Measurements from ENCODE around the gene PCID2.
A peak's percentile ranks its signal among the peaks of the same experiment; 100 is the strongest.
"Not testable (repeated sequence)": the region's sequence is repeated elsewhere in the genome, so short reads cannot be mapped to it uniquely, and the experiment has no call there.

The PCID2 gene

GRCh38 chr13:113208421-113209335 lies at the start of gene PCID2:
Gene PCID2 (minus strand): TSS chr13:113208669. CDS start chr13:113208634, 35 bp downstream.
- Histone ChIP-seq H3K4me1 (ENCODE audit: insufficient read depth, low read length, severe bottlenecking) (peaks cover 31% of the 10 kb centered on the region), H3K4me3 (ENCODE audit: low read depth, low read length, poor library complexity, severe bottlenecking) (peak within 1 kb of the TSS; percentile 76), H3K79me2 (ENCODE audit: insufficient read depth, low read length) (peaks cover 83% of the 10 kb centered on the region), H3K4me2 (ENCODE audit: low read length) (peak within 1 kb of the TSS; percentile 96), H2AFZ (ENCODE audit: low read length) (no peak within 1 kb of the TSS), H3K27me3 (ENCODE audit: insufficient read depth, low read length) (no peaks in the 10 kb centered on the region), H3K9me3 (ENCODE audit: low read length) (no peaks in the 10 kb centered on the region), H3K27ac (ENCODE audit: low read depth, low read length, poor library complexity, severe bottlenecking) (peak within 1 kb of the TSS; percentile 81), H3K36me3 (ENCODE audit: insufficient read depth, low read length) (peaks cover 51% of the 10 kb centered on the region), H3K9me2 (ENCODE audit: low read depth, low read length) (no peaks in the 10 kb centered on the region), H3F3A (ENCODE audit: insufficient read depth, low read length) (no peaks in the 10 kb centered on the region), H3K9ac (ENCODE audit: low read length) (peak within 1 kb of the TSS; percentile 99), H4K20me1 (ENCODE audit: insufficient read depth, low read length) (0 out of 2 replicates have a peak, but pooled peaks cover 2% of the 10 kb centered on the region)
- no peak for TF ChIP-seq EZH2 (IDR thresholded peaks at IDR 0.05; ENCODE audit: borderline replicate concordance, low read length)
- TF ChIP-seq, protein P1, sequence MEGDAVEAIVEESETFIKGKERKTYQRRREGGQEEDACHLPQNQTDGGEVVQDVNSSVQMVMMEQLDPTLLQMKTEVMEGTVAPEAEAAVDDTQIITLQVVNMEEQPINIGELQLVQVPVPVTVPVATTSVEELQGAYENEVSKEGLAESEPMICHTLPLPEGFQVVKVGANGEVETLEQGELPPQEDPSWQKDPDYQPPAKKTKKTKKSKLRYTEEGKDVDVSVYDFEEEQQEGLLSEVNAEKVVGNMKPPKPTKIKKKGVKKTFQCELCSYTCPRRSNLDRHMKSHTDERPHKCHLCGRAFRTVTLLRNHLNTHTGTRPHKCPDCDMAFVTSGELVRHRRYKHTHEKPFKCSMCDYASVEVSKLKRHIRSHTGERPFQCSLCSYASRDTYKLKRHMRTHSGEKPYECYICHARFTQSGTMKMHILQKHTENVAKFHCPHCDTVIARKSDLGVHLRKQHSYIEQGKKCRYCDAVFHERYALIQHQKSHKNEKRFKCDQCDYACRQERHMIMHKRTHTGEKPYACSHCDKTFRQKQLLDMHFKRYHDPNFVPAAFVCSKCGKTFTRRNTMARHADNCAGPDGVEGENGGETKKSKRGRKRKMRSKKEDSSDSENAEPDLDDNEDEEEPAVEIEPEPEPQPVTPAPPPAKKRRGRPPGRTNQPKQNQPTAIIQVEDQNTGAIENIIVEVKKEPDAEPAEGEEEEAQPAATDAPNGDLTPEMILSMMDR (IDR thresholded peaks at IDR 0.05; ENCODE audit: low read length), result no peak; the same call in 1 of the 2 replicates

DNA sequence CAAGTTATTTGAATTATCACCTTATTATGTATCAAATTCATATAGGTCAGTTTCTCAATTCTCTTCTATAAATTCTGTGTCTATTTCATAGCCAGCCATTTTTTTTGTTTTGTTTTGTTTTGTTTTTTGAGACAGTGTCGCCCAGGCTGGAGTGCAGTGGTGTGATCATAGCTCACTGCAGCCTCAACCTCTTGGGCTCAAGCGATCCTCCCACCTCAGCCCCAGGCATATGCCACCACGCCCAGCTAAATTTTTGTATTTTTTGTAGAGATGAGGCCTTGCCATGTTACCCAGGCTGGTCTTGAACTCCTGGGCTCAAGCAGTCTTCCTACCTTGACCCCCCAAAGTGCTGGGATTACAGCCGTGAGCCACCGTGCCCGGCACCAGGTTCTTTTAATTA lies 49.4 kb upstream of the PCID2 start:
- not testable (repeated sequence) for H3K27ac ChIP-seq (ENCODE audit: low read depth, low read length, poor library complexity, severe bottlenecking); H3K9ac ChIP-seq (ENCODE audit: low read length); H3K9me3 ChIP-seq (ENCODE audit: low read length); H2AFZ ChIP-seq (ENCODE audit: low read length); H3K79me2 ChIP-seq (ENCODE audit: insufficient read depth, low read length); H3K9me2 ChIP-seq (ENCODE audit: low read depth, low read length); H4K20me1 ChIP-seq (ENCODE audit: insufficient read depth, low read length); H3F3A ChIP-seq (ENCODE audit: insufficient read depth, low read length); H3K4me1 ChIP-seq (ENCODE audit: insufficient read depth, low read length, severe bottlenecking); H3K4me2 ChIP-seq (ENCODE audit: low read length); H3K4me3 ChIP-seq (ENCODE audit: low read depth, low read length, poor library complexity, severe bottlenecking); H3K27me3 ChIP-seq (ENCODE audit: insufficient read depth, low read length)
- peaks cover 93% of the 10 kb centered on the region for H3K36me3 ChIP-seq (ENCODE audit: insufficient read depth, low read length)

DNA sequence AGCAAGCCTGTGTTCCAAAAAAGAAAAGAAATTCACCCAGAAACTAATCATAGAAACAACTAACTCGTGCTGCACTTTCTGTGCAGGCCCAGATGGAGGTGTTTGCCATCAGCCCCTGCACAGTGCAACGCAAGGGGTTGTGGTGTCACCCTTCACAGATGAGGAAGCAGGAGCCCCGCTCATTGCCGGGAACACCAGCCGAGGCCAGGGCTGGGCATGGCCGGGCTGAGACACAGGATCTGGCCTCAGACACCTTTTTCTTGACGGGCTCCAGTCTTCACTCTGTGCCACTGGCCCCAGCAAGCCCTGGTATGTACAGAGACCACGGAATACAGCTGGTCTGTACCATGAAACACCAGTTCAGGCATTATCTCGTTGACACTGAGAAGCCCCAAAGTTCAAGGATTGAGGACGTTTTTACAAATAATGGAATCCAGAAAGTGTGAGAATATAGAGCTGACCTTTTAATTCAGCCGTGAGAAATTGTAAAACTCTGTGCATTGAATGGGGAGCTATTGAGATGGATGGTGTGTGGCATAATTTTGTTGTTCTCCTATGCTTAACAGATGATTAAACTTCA lies 44.1 kb upstream of the PCID2 start:
- no peaks in the 10 kb centered on the region for H3K79me2 ChIP-seq (ENCODE audit: insufficient read depth, low read length)
- no peak overlapping the region for H2AFZ ChIP-seq (ENCODE audit: low read length)
- H3K36me3 ChIP-seq (ENCODE audit: insufficient read depth, low read length), result peaks cover 99% of the 10 kb centered on the region
- no peak overlapping the region for H3K4me2 ChIP-seq (ENCODE audit: low read length)
- H3K4me3 ChIP-seq (ENCODE audit: low read depth, low read length, poor library complexity, severe bottlenecking), result no peak overlapping the region
- no peaks in the 10 kb centered on the region for H3K9me3 ChIP-seq (ENCODE audit: low read length)
- no peak overlapping the region for H3K27ac ChIP-seq (ENCODE audit: low read depth, low read length, poor library complexity, severe bottlenecking)
- H3K27me3 ChIP-seq (ENCODE audit: insufficient read depth, low read length), result no peaks in the 10 kb centered on the region
- H4K20me1 ChIP-seq (ENCODE audit: insufficient read depth, low read length), result no peaks in the 10 kb centered on the region
- no peaks in the 10 kb centered on the region for H3K4me1 ChIP-seq (ENCODE audit: insufficient read depth, low read length, severe bottlenecking)
- H3F3A ChIP-seq (ENCODE audit: insufficient read depth, low read length), result no peaks in the 10 kb centered on the region; the same call in 1 of the 2 replicates
- TF ChIP-seq EZH2 (IDR thresholded peaks at IDR 0.05; ENCODE audit: borderline replicate concordance, low read length), result no peak
- TF ChIP-seq, protein P1 (IDR thresholded peaks at IDR 0.05; ENCODE audit: low read length), result no peak
- H3K9ac ChIP-seq (ENCODE audit: low read length), result no peak overlapping the region
- H3K9me2 ChIP-seq (ENCODE audit: low read depth, low read length), result no peaks in the 10 kb centered on the region

Measured in OCI-LY1 (cell line).